ENCODE measurements around the gene LTB4R.

DNA sequence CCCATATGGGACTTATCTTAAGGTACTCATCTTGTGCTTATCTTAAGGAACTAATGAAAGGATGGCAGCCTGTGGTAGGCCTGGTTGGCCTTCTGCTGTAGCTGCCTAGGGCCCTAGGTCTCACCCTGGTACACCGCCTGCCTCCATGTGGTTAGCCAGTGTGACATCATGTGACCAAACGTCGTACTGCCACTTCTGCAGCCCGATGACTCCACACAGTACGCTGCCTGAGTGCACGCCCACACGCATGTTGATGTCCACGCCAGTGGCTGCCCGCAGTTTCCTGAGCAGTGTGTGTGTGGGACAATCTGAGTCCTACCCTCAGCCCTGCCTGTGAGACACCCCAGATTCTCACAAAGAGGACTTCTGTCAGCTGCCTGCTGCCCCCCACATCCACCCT is 18.4 kb downstream of the LTB4R start:
- TF ChIP-seq, protein P1, sequence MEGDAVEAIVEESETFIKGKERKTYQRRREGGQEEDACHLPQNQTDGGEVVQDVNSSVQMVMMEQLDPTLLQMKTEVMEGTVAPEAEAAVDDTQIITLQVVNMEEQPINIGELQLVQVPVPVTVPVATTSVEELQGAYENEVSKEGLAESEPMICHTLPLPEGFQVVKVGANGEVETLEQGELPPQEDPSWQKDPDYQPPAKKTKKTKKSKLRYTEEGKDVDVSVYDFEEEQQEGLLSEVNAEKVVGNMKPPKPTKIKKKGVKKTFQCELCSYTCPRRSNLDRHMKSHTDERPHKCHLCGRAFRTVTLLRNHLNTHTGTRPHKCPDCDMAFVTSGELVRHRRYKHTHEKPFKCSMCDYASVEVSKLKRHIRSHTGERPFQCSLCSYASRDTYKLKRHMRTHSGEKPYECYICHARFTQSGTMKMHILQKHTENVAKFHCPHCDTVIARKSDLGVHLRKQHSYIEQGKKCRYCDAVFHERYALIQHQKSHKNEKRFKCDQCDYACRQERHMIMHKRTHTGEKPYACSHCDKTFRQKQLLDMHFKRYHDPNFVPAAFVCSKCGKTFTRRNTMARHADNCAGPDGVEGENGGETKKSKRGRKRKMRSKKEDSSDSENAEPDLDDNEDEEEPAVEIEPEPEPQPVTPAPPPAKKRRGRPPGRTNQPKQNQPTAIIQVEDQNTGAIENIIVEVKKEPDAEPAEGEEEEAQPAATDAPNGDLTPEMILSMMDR (IDR thresholded peaks at IDR 0.05; ENCODE audit: low read depth, low read length): no peak
- TF ChIP-seq EZH2phosphoT487 (IDR thresholded peaks at IDR 0.05; ENCODE audit: low read depth): no peak

All from OCI-LY3 (cell line).